Measurements from ENCODE around the gene RGMA.

RGMA gene

GRCh38 chr15:93042691-93043378 lies 46.2 kb downstream of the RGMA start:
- TF ChIP-seq POLR2A (IDR thresholded peaks at IDR 0.05; ENCODE audit: extremely low read depth, insufficient read length) = no peak

GRCh38 chr15:93042211-93042610 lies 46.8 kb downstream of the RGMA start:
- no peak for DNase-seq (ENCODE audit: low read depth)
- no peak for TF ChIP-seq CTCF (IDR thresholded peaks at IDR 0.05; ENCODE audit: low read depth, low read length)
- no peak for TF ChIP-seq MAX (IDR thresholded peaks at IDR 0.05; ENCODE audit: low read depth, low read length)
- TF ChIP-seq MYC (IDR thresholded peaks at IDR 0.05; ENCODE audit: low read depth, low read length) = no peak
- no peak for TF ChIP-seq POLR2A (IDR thresholded peaks at IDR 0.05; ENCODE audit: extremely low read depth, insufficient read length)
- H3K4me3 ChIP-seq (ENCODE audit: low read depth, low read length) = no peak overlapping the region

More at GRCh38 chr15:93042691-93043378, 46.2 kb downstream of the RGMA start:
- no peak overlapping the region for H3K4me3 ChIP-seq (ENCODE audit: low read depth, low read length)
- no peak for DNase-seq (ENCODE audit: low read depth)

GRCh38 chr15:93041159-93041547 lies 47.9 kb downstream of the RGMA start:
- no peak for TF ChIP-seq CTCF (IDR thresholded peaks at IDR 0.05; ENCODE audit: low read depth, low read length)
- no peak for DNase-seq (ENCODE audit: low read depth)

GRCh38 chr15:93040288-93041158 lies 48.5 kb downstream of the RGMA start:
- TF ChIP-seq CTCF (IDR thresholded peaks at IDR 0.05; ENCODE audit: low read depth, low read length) = no peak
- no peak for TF ChIP-seq POLR2A (IDR thresholded peaks at IDR 0.05; ENCODE audit: extremely low read depth, insufficient read length)
- peak; percentile 34 for TF ChIP-seq MAX (IDR thresholded peaks at IDR 0.05; ENCODE audit: low read depth, low read length)
- TF ChIP-seq MYC (IDR thresholded peaks at IDR 0.05; ENCODE audit: low read depth, low read length) = 0 out of 2 replicates have a peak, but pooled peaks have one; percentile 27
- peak overlapping the region; percentile 30 for H3K4me3 ChIP-seq (ENCODE audit: low read depth, low read length)
- peak; percentile 96 for DNase-seq (ENCODE audit: low read depth)

More at GRCh38 chr15:93041159-93041547, 47.9 kb downstream of the RGMA start:
- no peak overlapping the region for H3K4me3 ChIP-seq (ENCODE audit: low read depth, low read length)

GRCh38 chr15:93039562-93040287 lies 49.3 kb downstream of the RGMA start:
- peak overlapping the region; percentile 30 for H3K4me3 ChIP-seq (ENCODE audit: low read depth, low read length)
- peak; percentile 62 for DNase-seq (ENCODE audit: low read depth)

- TF ChIP-seq POLR2A (IDR thresholded peaks at IDR 0.05; ENCODE audit: extremely low read depth, insufficient read length) = no peak
- TF ChIP-seq MYC (IDR thresholded peaks at IDR 0.05; ENCODE audit: low read depth, low read length) = no peak
- TF ChIP-seq MAX (IDR thresholded peaks at IDR 0.05; ENCODE audit: low read depth, low read length) = no peak
- TF ChIP-seq CTCF (IDR thresholded peaks at IDR 0.05; ENCODE audit: low read depth, low read length) = no peak
- no peak overlapping the region for H3K4me3 ChIP-seq (ENCODE audit: low read depth, low read length)
- no peak for DNase-seq (ENCODE audit: low read depth)
These were observed 50.9 kb downstream of the RGMA start for GRCh38 chr15:93037820-93038705.
